Activated CD8-positive, alpha-beta memory T cell treated with anti-CD3 and anti-CD28 coated beads, Interleukin-2, amount 10 ng/mL, durations not matched to agents 7 days and 5 days (primary cell): ENCODE results near the gene TFPI. TPM values are rescaled to one million over a fixed set of nuclear protein-coding genes. Genes with fewer than 3 reads are reported as not detected.
"Not testable (repeated sequence)": the region's sequence is repeated elsewhere in the genome, so short reads cannot be mapped to it uniquely, and the experiment has no call there.

ENCODE experiments used
- ATAC-seq: fragments of 150-1000 bp; cut with Tn5 transposase; one replicate; pipeline ENCODE4 v1.10.0; 2021; ENCODE audit warnings: moderate library complexity
- CTCF ChIA-PET: fragments of 350-600 bp; sonication (Branson Sonifier 250); formaldehyde crosslinking; loops from one replicate; lab custom pipeline; 2021; ENCODE audit warnings: antibody characterized with exemption; lab: Charles Lee
- DNase-seq: peaks from one replicate; pipeline ENCODE4 v3.0.0-alpha.2; 2020
- H3K27ac Mint-ChIP-seq: one replicate; pipeline ENCODE4 v1.8.0; 2021; ENCODE audit warnings: mild to moderate bottlenecking, mixed read lengths
- H3K27me3 Mint-ChIP-seq: one replicate; pipeline ENCODE4 v1.8.0; 2021; ENCODE audit warnings: mixed read lengths
- H3K36me3 Mint-ChIP-seq: one replicate; pipeline ENCODE4 v1.8.0; 2021; ENCODE audit warnings: mild to moderate bottlenecking, mixed read lengths
- H3K4me1 Mint-ChIP-seq: one replicate; pipeline ENCODE4 v1.8.0; 2021; ENCODE audit warnings: mixed read lengths
- H3K4me3 Mint-ChIP-seq: one replicate; pipeline ENCODE4 v1.8.0; 2021; ENCODE audit warnings: mild to moderate bottlenecking, moderate library complexity, mixed read lengths
- H3K9me3 Mint-ChIP-seq: one replicate; pipeline ENCODE4 v1.8.0; 2022; ENCODE audit warnings: low read depth, mixed read lengths
- total RNA-seq, 2 experiments: library from RNA; stranded (reverse); gene quantifications; one replicate each; pipeline ENCODE4 v1.2.3, GENCODE V29; 2021

Gene TFPI
- total RNA-seq, 2 experiments from 2014 or later, result not detected

GRCh38 chr2:187529248-187529976 lies 24.8 kb downstream of the TFPI start:
- peaks cover 2% of the 10 kb centered on the region for H3K9me3 Mint-ChIP-seq
- H3K4me1 Mint-ChIP-seq, result no peaks in the 10 kb centered on the region
- DNase-seq (no peak), ATAC-seq (no peak)
- H3K36me3 Mint-ChIP-seq, result no peaks in the 10 kb centered on the region
- no peak overlapping the region for H3K27ac Mint-ChIP-seq
- H3K4me3 Mint-ChIP-seq, result no peak overlapping the region
- CTCF ChIA-PET, result no interaction called here
- H3K27me3 Mint-ChIP-seq, result no peaks in the 10 kb centered on the region

DNA sequence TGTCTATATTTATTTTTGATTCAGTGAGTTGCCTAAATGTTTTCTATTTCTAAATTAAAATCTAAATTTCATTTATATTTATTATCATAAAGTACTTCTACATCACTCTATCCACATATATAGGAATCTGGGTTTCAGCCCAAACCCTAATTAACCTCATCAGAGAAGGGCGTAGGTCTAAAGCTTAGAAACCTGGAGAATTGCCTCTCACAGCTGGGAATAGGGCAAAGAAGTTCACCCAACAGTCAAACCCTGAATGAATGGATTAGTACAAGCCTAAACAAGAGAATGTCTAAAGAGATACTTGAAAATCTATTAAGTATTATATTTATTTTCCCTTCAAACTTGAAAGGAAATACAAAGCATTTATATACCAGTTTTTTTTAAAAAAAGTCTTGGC lies 26.2 kb downstream of the TFPI start:
- no peaks in the 10 kb centered on the region for H3K27me3 Mint-ChIP-seq
- no peak for DNase-seq
- peaks cover 2% of the 10 kb centered on the region for H3K9me3 Mint-ChIP-seq
- H3K27ac Mint-ChIP-seq, result no peak overlapping the region
- ATAC-seq, result no peak
- no peaks in the 10 kb centered on the region for H3K36me3 Mint-ChIP-seq
- H3K4me3 Mint-ChIP-seq, result no peak overlapping the region
- CTCF ChIA-PET, result no interaction called here
- no peaks in the 10 kb centered on the region for H3K4me1 Mint-ChIP-seq

GRCh38 chr2:187527262-187527661 lies 27.0 kb downstream of the TFPI start:
- ATAC-seq (no peak), DNase-seq (no peak)
- H3K27me3 Mint-ChIP-seq, result no peaks in the 10 kb centered on the region
- H3K27ac Mint-ChIP-seq, result no peak overlapping the region
- no peak overlapping the region for H3K4me3 Mint-ChIP-seq
- H3K36me3 Mint-ChIP-seq, result no peaks in the 10 kb centered on the region
- no peaks in the 10 kb centered on the region for H3K4me1 Mint-ChIP-seq
- CTCF ChIA-PET, result no interaction called here
- H3K9me3 Mint-ChIP-seq, result peaks cover 2% of the 10 kb centered on the region

DNA sequence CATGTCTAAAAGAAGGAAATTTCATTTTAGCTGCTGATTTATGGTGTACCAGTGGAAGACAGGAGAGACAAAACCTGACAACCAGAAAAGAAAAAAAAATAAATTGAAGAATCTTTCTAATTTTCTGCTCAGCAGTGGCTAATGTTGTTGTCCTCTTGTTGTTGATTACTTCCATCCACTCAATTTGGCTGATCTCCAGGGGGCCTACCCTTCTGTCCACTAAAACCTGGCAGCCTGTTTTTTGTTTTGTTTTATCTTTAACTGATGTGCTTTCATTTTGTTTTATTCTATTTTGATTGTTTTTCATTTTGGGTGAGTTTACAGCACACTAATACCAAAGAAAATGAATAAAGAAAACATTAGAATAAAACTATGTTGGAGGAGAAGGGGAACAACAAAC lies 27.4 kb downstream of the TFPI start:
- Mint-ChIP-seq H3K27ac (no peak overlapping the region), H3K36me3 (no peaks in the 10 kb centered on the region), H3K4me3 (no peak overlapping the region), H3K27me3 (no peaks in the 10 kb centered on the region), H3K4me1 (no peaks in the 10 kb centered on the region), H3K9me3 (peaks cover 2% of the 10 kb centered on the region)
- DNase-seq, result no peak
- CTCF ChIA-PET, result no interaction called here
- no peak for ATAC-seq

- DNase-seq, result no peak
- H3K4me3 Mint-ChIP-seq, result no peak overlapping the region
- peaks cover 1% of the 10 kb centered on the region for H3K9me3 Mint-ChIP-seq
- no peaks in the 10 kb centered on the region for H3K27me3 Mint-ChIP-seq
- CTCF ChIA-PET, result no interaction called here
- no peaks in the 10 kb centered on the region for H3K36me3 Mint-ChIP-seq
- no peak for ATAC-seq
- H3K27ac Mint-ChIP-seq, result no peak overlapping the region
- H3K4me1 Mint-ChIP-seq, result no peaks in the 10 kb centered on the region
Measured at GRCh38 chr2:187525163-187525900, 28.9 kb downstream of the TFPI start.

GRCh38 chr2:187523325-187523724 lies 30.9 kb downstream of the TFPI start:
- H3K36me3 Mint-ChIP-seq, result no peaks in the 10 kb centered on the region
- H3K4me3 Mint-ChIP-seq, result no peak overlapping the region
- no peak overlapping the region for H3K27ac Mint-ChIP-seq
- CTCF ChIA-PET, result no interaction called here
- ATAC-seq (no peak), DNase-seq (no peak)
- no peaks in the 10 kb centered on the region for H3K9me3 Mint-ChIP-seq
- no peaks in the 10 kb centered on the region for H3K27me3 Mint-ChIP-seq
- no peaks in the 10 kb centered on the region for H3K4me1 Mint-ChIP-seq

DNA sequence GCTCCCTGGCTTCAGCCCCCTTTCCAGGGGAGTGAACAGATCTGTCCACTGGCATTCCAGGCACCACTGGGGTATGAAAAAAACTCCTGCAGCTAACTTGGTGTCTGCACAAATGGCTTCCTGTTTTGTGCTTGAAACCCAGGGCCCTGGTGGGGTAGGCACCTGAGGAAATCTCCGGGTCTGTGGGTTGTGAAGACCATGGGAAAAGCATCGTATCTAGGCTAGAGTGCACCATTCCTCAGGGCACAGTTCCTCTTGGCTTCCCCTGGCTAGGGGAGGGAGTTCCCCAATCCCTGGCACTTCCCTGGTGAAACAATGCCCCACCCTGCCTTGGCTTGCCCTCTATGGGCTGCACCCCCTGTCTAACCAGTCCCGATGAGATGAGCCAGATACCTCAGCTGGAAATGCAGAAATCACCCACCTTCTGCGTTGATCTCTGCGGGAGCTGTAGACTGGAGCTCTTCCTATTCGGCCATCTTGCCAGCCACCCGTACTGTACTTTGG lies 34.1 kb downstream of the TFPI start:
- Mint-ChIP-seq H3K4me3 (no peak overlapping the region), H3K36me3 (no peaks in the 10 kb centered on the region), H3K27ac (no peak overlapping the region), H3K27me3 (no peaks in the 10 kb centered on the region), H3K4me1 (no peaks in the 10 kb centered on the region), H3K9me3 (no peaks in the 10 kb centered on the region)
- DNase-seq (no peak), ATAC-seq (no peak)
- CTCF ChIA-PET, result no interaction called here

GRCh38 chr2:187519419-187520120 lies 34.7 kb downstream of the TFPI start:
- no peak for ATAC-seq
- no peaks in the 10 kb centered on the region for H3K27me3 Mint-ChIP-seq
- H3K4me1 Mint-ChIP-seq, result no peaks in the 10 kb centered on the region
- DNase-seq, result no peak
- H3K36me3 Mint-ChIP-seq, result no peaks in the 10 kb centered on the region
- CTCF ChIA-PET, result no interaction called here
- H3K27ac Mint-ChIP-seq, result no peak overlapping the region
- H3K4me3 Mint-ChIP-seq, result no peak overlapping the region
- no peaks in the 10 kb centered on the region for H3K9me3 Mint-ChIP-seq

GRCh38 chr2:187517750-187518361 lies 36.4 kb downstream of the TFPI start:
- ATAC-seq, CTCF ChIA-PET: not testable (repeated sequence)

DNA sequence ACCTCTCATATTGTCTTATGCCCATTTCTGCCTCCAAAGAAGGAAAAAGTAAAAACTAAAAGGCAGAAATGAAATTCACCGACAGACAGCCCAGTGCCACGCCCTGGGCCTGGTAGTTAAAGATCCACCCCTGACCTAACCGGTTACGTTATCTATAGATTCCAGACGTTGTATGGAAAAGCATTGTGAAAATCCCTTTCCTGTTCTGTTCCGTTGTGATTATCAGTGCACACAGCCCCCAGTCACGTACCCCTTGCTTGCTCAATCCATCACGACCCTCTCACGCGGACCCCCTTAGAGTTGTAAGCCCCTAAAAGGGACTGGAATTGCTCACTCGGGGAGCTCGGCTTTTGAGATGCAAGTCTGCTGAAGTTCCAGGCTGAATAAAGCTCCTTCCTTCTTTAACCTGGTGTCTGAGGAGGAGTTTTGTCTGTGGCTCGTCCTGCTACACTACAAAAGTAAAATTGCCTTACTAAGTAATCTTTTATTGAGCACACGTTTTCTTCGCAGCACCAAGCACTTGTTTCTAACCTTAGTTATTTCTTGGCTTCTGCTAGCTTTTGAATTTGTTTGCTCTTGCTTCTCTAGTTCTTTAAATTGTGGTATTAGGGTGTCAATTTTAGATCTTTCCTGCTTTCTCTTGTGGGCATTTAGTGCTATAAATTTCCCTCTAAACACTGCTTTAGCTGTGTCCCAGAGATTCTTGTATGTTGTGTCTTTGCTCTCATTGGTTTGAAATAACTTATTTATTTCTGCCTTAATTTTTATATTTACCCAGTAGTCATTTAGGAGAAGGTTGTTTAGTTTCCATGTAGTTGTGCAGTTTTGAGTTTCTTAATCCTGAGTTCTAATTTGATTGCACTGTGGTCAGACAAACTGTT lies 37.4 kb downstream of the TFPI start:
- CTCF ChIA-PET, H3K36me3 Mint-ChIP-seq, ATAC-seq, H3K4me3 Mint-ChIP-seq, H3K27me3 Mint-ChIP-seq, H3K4me1 Mint-ChIP-seq, H3K27ac Mint-ChIP-seq, H3K9me3 Mint-ChIP-seq, DNase-seq: not testable (repeated sequence)

More at GRCh38 chr2:187517750-187518361, 36.4 kb downstream of the TFPI start:
- not testable (repeated sequence) for H3K4me1 Mint-ChIP-seq, H3K36me3 Mint-ChIP-seq, H3K9me3 Mint-ChIP-seq, H3K27ac Mint-ChIP-seq, H3K4me3 Mint-ChIP-seq, H3K27me3 Mint-ChIP-seq, DNase-seq

GRCh38 chr2:187514930-187515329 lies 39.3 kb downstream of the TFPI start:
- Mint-ChIP-seq H3K9me3 (peaks cover 2% of the 10 kb centered on the region), H3K27ac (no peak overlapping the region), H3K27me3 (no peaks in the 10 kb centered on the region)

GRCh38 chr2:187514235-187514829 lies 39.9 kb downstream of the TFPI start:
- ATAC-seq, H3K4me1 Mint-ChIP-seq, H3K27me3 Mint-ChIP-seq, H3K4me3 Mint-ChIP-seq, CTCF ChIA-PET, DNase-seq, H3K27ac Mint-ChIP-seq, H3K36me3 Mint-ChIP-seq, H3K9me3 Mint-ChIP-seq: not testable (repeated sequence)

More at GRCh38 chr2:187514930-187515329, 39.3 kb downstream of the TFPI start:
- Mint-ChIP-seq H3K36me3 (no peaks in the 10 kb centered on the region), H3K4me3 (no peak overlapping the region), H3K4me1 (no peaks in the 10 kb centered on the region)
- no peak for DNase-seq
- no peak for ATAC-seq
- CTCF ChIA-PET, result no interaction called here
